SK-N-MC (cell line): Measurements from ENCODE around the gene ATL1.

Experiments used
- DNase-seq: peaks from one replicate; pipeline ENCODE4 v3.0.0-alpha.2; 2011; ENCODE audit warnings: low read depth, low spot score
- H3K27ac ChIP-seq: fragments of 200-600 bp; sonication (generic); 2 replicates; pipeline ENCODE4 v1.5.1; 2016; ENCODE audit warnings: mixed run types
- H3K36me3 ChIP-seq: fragments of 200-600 bp; sonication (generic); 2 replicates; pipeline ENCODE4 v1.6.1; 2017; ENCODE audit warnings: antibody characterized with exemption, low read length, mixed read lengths; ENCODE audit not compliant: insufficient read depth
- H3K4me3 ChIP-seq: fragments of 200-600 bp; sonication (generic); 2 replicates; pipeline ENCODE4 v1.5.1; 2016
- H3K9ac ChIP-seq: fragments of 200-600 bp; sonication (generic); 2 replicates; pipeline ENCODE4 v1.8.0; 2017; ENCODE audit warnings: mixed run types, mixed read lengths; ENCODE audit not compliant: insufficient read length
- H3K9me3 ChIP-seq: fragments of 200-600 bp; sonication (generic); 2 replicates; pipeline ENCODE4 v1.6.1; 2017; ENCODE audit warnings: low read depth, mild to moderate bottlenecking, antibody characterized with exemption, low read length, moderate library complexity, mixed read lengths
- EZH2 ChIP-seq: fragments of 200-600 bp; sonication (generic); IDR thresholded peaks from one replicate; pipeline ENCODE4 v1.6.1; 2017; ENCODE audit warnings: antibody characterized with exemption
- FOXP2 ChIP-seq: optimal IDR thresholded peaks from 2 replicates; pipeline ENCODE3; 2011; ENCODE audit warnings: mild to moderate bottlenecking, moderate library complexity; ENCODE audit not compliant: insufficient read depth; ENCODE audit errors: extremely low read length, control extremely low read depth
- POLR2AphosphoS5 ChIP-seq: IDR thresholded peaks from 2 replicates; pipeline ENCODE4 v1.6.1; 2012; ENCODE audit warnings: mild to moderate bottlenecking, low read depth, low read length, borderline replicate concordance

Gene ATL1

GRCh38 chr14:50577982-50578381, 18.0 kb downstream of the ATL1 start:
- no peak overlapping the region for H3K4me3 ChIP-seq
- DNase-seq, result no peak

GRCh38 chr14:50578433-50578832, 18.5 kb downstream of the ATL1 start:
- DNase-seq, result no peak
- H3K4me3 ChIP-seq, result no peak overlapping the region
- H3K27ac ChIP-seq, result no peak overlapping the region
- no peaks in the 10 kb centered on the region for H3K36me3 ChIP-seq
- TF ChIP-seq POLR2AphosphoS5 (no peak), EZH2 (no peak), FOXP2 (no peak)
- no peaks in the 10 kb centered on the region for H3K9me3 ChIP-seq
- no peak overlapping the region for H3K9ac ChIP-seq

More at GRCh38 chr14:50577982-50578381, 18.0 kb downstream of the ATL1 start:
- H3K9me3 ChIP-seq, result no peaks in the 10 kb centered on the region
- no peak overlapping the region for H3K27ac ChIP-seq
- no peaks in the 10 kb centered on the region for H3K36me3 ChIP-seq
- TF ChIP-seq EZH2, result no peak
- TF ChIP-seq POLR2AphosphoS5, result no peak
- no peak for TF ChIP-seq FOXP2
- no peak overlapping the region for H3K9ac ChIP-seq

- DNase-seq, result no peak
- H3K36me3 ChIP-seq, result no peaks in the 10 kb centered on the region
- TF ChIP-seq FOXP2 (no peak), EZH2 (no peak), POLR2AphosphoS5 (no peak)
- no peak overlapping the region for H3K27ac ChIP-seq
- no peak overlapping the region for H3K4me3 ChIP-seq
- no peaks in the 10 kb centered on the region for H3K9me3 ChIP-seq
- H3K9ac ChIP-seq, result no peak overlapping the region
Measured at GRCh38 chr14:50590464-50590863, 30.5 kb downstream of the ATL1 start.

- H3K36me3 ChIP-seq, result no peaks in the 10 kb centered on the region
- no peak overlapping the region for H3K27ac ChIP-seq
- H3K4me3 ChIP-seq, result no peak overlapping the region
- no peaks in the 10 kb centered on the region for H3K9me3 ChIP-seq
- no peak overlapping the region for H3K9ac ChIP-seq
- TF ChIP-seq POLR2AphosphoS5 (no peak), EZH2 (no peak), FOXP2 (no peak)
- no peak for DNase-seq
Measured at GRCh38 chr14:50594577-50595316, 34.8 kb downstream of the ATL1 start.

GRCh38 chr14:50598765-50599164, 38.8 kb downstream of the ATL1 start:
- no peak overlapping the region for H3K9ac ChIP-seq
- no peaks in the 10 kb centered on the region for H3K9me3 ChIP-seq
- TF ChIP-seq POLR2AphosphoS5 (no peak), FOXP2 (no peak), EZH2 (no peak)
- no peak for DNase-seq
- no peaks in the 10 kb centered on the region for H3K36me3 ChIP-seq
- H3K4me3 ChIP-seq, result no peak overlapping the region
- H3K27ac ChIP-seq, result no peak overlapping the region

GRCh38 chr14:50599700-50600444, 39.9 kb downstream of the ATL1 start:
- H3K9me3 ChIP-seq, result no peaks in the 10 kb centered on the region
- no peak for DNase-seq
- H3K4me3 ChIP-seq, result no peak overlapping the region
- no peak overlapping the region for H3K27ac ChIP-seq
- H3K36me3 ChIP-seq, result no peaks in the 10 kb centered on the region
- TF ChIP-seq POLR2AphosphoS5 (no peak), FOXP2 (no peak), EZH2 (no peak)
- H3K9ac ChIP-seq, result no peak overlapping the region

GRCh38 chr14:50600849-50601248, 40.9 kb downstream of the ATL1 start:
- Histone ChIP-seq H3K27ac (no peak overlapping the region), H3K4me3 (no peak overlapping the region), H3K9ac (no peak overlapping the region), H3K36me3 (no peaks in the 10 kb centered on the region), H3K9me3 (no peaks in the 10 kb centered on the region)
- no peak for DNase-seq
- TF ChIP-seq POLR2AphosphoS5, result no peak
- TF ChIP-seq FOXP2, result no peak
- TF ChIP-seq EZH2, result no peak

GRCh38 chr14:50601394-50601793, 41.4 kb downstream of the ATL1 start:
- no peak for TF ChIP-seq FOXP2
- TF ChIP-seq POLR2AphosphoS5, result no peak
- no peak for TF ChIP-seq EZH2
- H3K4me3 ChIP-seq, result no peak overlapping the region
- no peaks in the 10 kb centered on the region for H3K9me3 ChIP-seq
- no peak overlapping the region for H3K27ac ChIP-seq
- DNase-seq, result no peak
- no peaks in the 10 kb centered on the region for H3K36me3 ChIP-seq
- H3K9ac ChIP-seq, result no peak overlapping the region
